Measurements from ENCODE around the gene TNNI3.
A peak's percentile ranks its signal among the peaks of the same experiment; 100 is the strongest.

DNA sequence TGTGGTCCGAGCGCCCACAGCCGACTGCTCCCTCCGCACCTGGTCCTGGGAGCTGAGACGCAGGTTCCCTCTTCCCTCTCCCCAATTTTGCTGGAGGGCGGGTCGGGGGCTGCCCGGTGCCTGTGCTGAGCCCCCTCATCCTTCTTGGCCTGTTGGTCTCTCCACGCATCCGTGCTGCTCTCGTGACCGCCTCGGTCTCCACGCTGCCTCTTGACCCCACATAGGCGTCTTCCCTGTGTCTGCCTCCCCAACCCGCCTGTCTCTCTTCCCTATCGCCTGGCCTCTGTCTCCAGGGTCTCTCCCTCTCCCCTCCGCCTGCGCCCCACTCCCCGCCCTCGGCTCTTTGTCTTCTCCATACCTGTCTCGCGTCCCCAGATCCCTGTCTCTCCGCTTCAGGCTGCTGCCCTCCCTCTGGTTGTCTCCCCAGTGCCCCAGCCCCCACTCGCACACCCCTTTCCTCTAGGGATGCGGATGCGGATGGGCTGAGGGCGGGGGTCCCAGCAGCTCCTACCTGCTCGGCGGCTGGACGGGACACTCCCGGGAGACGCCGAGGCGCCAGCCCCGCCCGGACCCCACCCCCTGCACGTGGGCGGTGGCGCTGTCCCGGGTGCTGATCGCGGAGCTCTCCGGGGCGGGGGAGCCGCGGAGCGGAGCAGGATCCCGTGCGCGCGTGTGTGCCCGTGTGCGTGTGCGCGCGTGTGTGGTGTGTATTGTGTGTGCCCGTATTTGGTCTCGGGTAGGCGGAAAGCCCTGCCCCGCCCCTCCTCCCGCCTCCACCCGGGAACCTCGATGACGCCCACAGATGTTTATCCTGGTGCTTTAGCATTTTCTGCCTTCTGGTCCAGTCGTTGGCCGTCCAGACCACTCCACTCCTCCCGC lies 22.3 kb upstream of the TNNI3 start, which contains the start of gene SYT5:
- TF ChIP-seq, protein P1, sequence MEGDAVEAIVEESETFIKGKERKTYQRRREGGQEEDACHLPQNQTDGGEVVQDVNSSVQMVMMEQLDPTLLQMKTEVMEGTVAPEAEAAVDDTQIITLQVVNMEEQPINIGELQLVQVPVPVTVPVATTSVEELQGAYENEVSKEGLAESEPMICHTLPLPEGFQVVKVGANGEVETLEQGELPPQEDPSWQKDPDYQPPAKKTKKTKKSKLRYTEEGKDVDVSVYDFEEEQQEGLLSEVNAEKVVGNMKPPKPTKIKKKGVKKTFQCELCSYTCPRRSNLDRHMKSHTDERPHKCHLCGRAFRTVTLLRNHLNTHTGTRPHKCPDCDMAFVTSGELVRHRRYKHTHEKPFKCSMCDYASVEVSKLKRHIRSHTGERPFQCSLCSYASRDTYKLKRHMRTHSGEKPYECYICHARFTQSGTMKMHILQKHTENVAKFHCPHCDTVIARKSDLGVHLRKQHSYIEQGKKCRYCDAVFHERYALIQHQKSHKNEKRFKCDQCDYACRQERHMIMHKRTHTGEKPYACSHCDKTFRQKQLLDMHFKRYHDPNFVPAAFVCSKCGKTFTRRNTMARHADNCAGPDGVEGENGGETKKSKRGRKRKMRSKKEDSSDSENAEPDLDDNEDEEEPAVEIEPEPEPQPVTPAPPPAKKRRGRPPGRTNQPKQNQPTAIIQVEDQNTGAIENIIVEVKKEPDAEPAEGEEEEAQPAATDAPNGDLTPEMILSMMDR (IDR thresholded peaks at IDR 0.05): no peak
- TF ChIP-seq POLR2AphosphoS5 (IDR thresholded peaks at IDR 0.05; ENCODE audit: low read depth, low read length): no peak
- TF ChIP-seq, protein P2, sequence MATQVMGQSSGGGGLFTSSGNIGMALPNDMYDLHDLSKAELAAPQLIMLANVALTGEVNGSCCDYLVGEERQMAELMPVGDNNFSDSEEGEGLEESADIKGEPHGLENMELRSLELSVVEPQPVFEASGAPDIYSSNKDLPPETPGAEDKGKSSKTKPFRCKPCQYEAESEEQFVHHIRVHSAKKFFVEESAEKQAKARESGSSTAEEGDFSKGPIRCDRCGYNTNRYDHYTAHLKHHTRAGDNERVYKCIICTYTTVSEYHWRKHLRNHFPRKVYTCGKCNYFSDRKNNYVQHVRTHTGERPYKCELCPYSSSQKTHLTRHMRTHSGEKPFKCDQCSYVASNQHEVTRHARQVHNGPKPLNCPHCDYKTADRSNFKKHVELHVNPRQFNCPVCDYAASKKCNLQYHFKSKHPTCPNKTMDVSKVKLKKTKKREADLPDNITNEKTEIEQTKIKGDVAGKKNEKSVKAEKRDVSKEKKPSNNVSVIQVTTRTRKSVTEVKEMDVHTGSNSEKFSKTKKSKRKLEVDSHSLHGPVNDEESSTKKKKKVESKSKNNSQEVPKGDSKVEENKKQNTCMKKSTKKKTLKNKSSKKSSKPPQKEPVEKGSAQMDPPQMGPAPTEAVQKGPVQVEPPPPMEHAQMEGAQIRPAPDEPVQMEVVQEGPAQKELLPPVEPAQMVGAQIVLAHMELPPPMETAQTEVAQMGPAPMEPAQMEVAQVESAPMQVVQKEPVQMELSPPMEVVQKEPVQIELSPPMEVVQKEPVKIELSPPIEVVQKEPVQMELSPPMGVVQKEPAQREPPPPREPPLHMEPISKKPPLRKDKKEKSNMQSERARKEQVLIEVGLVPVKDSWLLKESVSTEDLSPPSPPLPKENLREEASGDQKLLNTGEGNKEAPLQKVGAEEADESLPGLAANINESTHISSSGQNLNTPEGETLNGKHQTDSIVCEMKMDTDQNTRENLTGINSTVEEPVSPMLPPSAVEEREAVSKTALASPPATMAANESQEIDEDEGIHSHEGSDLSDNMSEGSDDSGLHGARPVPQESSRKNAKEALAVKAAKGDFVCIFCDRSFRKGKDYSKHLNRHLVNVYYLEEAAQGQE (IDR thresholded peaks at IDR 0.05; ENCODE audit: insufficient read depth in 1 of 2, low read depth in 2 of 2, low read length in 1 of 2): peak; percentile 98 to 99
- TF ChIP-seq SIN3A (IDR thresholded peaks at IDR 0.05; ENCODE audit: borderline replicate concordance, insufficient read depth, low read depth, low read length): peak; percentile 99
- TF ChIP-seq TCF7L2 (IDR thresholded peaks at IDR 0.05; ENCODE audit: low read depth, low read length): no peak

Data from Panc1 (cell line).